ENCODE results near the gene OR5AS1.
"Not testable (repeated sequence)": the region's sequence is repeated elsewhere in the genome, so short reads cannot be mapped to it uniquely, and the experiment has no call there.

OR5AS1 gene

DNA sequence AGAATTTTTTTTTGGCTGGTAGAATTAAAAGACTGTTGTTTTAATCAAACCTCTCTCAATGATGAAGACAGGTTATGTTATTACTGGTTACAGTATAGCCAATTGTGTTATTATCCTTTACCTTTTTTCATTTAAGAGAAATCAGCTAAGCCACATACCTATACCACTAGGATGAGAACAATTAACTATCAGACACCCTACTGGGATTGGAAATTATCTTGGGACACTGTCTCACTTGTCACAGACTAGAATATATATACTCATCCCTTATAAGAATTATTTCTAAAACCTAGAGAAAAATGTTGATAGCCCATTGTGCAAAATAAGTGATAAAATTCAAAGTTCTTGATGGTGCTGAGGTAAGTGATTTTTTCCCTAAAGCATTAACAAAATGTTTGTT lies at the start of gene OR5AS1:
Gene OR5AS1, plus strand, starts transcription at position 301 of the 400 bp plus-strand sequence. CDS start 2,765 bp downstream, outside the sequence.
- no peak for DNase-seq

DNA sequence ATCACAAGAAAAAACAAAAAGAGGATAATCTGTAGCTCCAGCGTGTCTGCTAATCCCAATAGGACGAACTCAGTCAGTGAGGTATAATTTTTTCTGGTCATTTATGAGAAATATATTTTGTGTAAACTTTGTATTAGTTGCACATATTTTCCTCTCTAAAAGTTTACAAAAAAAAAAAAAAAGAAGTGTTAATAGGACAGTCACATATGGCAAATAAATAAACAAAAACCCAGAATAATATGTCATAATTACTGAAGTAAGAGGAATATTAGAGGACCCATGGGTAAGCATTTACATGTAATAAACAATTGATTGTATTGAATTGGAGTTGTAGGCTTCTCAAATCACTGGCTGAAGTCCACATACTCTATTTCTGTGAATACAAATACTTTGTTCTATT lies 32.9 kb upstream of the OR5AS1 start, which contains the start of gene OR5F1:
Gene OR5F1, minus strand, starts transcription at position 101 of the 400 bp plus-strand sequence. Its CDS starts 0 bp downstream, at position 101.
- DNase-seq: no peak

DNA sequence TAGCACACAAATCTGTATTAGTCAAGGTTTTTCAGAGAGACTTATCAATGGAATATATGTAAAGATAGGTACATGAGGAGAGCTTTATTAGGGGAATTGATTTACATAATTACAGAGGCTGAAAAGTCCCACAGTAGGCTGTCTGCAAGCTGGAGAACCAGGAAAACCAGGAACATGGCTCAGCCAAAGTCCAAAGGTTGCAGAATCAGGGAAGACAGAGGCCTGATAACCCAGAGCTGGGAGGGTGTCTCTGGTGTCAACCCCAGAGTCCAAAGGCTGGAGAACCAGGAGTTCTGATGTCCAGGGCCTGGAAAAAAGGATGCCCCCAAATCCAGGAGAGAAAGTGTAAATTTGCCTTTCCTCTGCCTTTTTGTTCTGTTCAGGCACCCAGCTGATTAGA lies 16.7 kb upstream of the OR5AS1 start:
- no peak for DNase-seq

DNA sequence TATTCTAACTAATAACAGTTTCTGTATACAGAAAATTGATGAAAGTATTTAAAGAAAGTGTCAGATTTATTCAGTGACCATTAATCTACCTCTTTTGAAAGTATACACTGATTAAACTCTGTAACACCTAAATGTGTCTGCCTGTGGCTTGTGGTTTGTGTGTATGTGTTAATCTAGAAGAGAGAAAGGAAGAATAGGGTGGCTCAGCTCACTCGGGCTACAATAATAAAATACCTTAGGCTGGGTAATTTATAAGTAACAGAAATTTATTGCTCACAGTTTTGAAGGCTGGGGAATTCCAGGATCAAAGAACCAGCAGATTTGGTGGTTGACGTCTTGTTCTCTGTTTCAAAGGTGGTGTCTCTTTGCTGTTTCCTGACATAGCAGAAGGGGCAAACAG lies 13.6 kb upstream of the OR5AS1 start:
- DNase-seq: no peak

DNA sequence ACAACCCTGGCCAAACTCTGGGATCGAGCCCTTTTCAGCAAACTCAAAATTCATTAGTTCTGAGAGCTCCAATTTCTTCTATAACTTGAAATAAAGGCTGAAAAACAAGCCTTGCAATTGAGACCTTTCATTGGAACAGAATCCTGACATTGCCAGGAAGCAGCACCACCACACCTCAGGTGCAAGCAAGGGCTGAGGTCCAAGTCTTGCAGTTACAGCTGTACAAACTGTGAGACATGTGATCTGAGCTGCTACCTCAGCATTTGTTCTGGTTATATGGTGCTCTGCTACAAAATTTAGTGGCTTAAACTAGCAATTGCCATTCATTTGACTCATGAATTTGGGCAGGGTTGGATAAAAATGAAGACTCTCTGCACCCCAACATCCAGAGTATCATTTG lies 18.1 kb downstream of the OR5AS1 start:
- DNase-seq: no peak

- no peak for DNase-seq
Measured at GRCh38 chr11:56048480-56048879, 21.0 kb downstream of the OR5AS1 start.

DNA sequence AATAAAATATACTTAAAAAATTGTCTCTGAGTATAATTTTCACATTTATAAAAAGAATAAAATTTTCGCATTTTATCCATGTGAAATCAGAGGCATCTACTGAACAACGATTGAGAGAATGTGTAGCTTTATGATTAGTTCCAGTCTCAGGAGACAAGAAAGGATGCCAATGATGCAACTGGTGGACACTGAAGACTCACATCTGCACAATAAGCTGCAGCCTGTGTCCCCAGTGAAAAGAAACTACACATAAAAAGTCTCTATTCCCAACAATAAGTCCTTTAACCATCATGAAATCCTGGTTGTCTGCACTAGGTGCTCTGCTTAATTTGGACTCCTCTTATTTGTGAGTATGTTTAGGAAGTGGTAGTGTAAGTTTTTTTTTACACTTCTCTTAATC lies 22.0 kb downstream of the OR5AS1 start:
- DNase-seq: no peak

DNA sequence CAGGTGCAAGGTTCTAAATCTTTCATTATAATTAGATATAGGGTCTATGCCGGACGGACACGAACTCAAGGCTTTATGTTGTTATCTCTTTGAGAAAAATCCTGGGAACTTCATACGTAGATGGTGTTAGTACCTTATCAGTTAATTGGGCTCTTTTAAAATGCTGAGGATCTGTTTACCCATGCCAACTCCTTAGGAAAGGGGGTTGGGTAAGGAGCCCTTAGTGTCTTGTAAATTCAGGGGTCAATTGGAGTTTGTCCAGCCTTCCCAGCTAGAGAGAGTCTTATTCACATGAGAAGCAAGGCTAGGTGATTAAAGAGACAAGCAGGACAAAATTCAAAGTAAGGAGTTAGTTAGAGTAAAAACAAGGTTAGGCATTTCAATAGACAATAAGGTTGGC lies 28.9 kb downstream of the OR5AS1 start:
- not testable (repeated sequence) for DNase-seq

GRCh38 chr11:56057661-56058237 lies 30.3 kb downstream of the OR5AS1 start:
- not testable (repeated sequence) for DNase-seq

DNA sequence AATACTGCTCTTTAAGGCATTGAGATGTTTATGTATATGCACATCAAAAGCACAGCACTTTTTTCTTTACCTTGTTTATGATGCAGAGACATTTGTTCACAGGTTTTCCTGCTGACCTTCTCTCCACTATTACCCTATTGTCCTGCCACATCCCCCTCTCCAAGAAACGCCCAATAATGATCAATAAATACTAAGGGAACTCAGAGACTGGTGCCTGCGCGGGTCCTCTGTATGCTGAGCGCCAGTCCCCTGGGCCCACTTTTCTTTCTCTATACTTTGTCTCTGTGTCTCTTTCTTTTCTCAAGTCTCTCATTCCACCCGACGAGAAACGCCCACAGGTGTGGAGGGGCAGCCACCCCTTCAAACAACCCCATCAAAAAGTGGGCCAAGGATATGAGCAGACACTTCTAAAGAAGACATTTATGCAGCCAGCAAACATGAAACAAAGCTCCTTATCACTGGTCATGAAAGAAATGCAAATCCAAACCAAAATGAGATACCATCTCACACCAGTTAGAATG lies 30.9 kb downstream of the OR5AS1 start:
- not testable (repeated sequence) for DNase-seq

- DNase-seq: no peak
Measured at GRCh38 chr11:56066980-56067379, 39.5 kb downstream of the OR5AS1 start.

All from GOT3 (cell line).